ENCODE results near the gene SHQ1.

Gene SHQ1

DNA sequence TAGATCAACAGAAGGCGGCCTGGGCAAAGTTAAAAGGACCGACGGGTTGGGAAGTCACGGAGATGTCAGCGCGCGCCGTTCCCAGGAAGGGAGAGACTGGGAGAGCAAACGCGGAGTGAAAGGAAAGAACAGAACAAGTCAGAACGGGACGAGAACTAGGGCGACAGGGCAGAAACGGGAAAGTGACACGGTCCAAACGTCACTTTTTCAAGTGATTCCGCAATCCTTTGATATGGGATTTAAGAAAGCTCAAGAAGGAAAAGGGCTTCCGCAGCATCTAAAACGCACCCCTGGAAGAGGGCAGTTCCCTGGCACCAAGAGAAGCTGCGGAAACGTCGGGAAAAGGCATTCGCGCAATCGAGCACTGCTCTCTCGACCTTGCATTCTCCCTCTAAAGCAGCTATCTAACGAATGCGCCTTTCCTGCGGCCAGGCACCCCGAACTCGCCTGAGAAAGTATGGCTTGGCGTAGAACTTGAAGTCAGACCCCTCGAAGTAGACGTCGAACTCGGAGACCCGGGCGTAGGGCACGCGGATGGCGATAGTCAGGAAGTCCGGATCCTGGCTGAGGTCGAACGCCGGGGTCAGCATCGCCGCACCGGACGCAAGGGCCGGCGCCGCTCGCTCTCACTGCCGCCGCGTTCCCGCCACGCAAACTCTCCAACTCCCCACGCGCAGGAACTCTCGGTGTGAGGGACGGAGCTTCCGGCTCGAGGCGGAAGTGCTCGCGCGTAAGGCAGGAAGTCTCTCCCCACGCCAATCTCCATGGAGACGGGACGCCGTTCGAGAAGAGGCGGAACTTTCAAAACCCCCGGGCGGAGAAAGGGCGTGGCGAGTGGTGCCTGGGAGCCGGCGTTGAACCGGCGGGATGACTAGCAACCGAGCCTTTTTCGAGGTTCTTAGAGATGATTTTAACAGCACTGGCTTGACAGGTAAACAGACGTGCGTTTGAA, at the start of gene SHQ1:
Gene SHQ1, minus strand, starts transcription at position 695 of the 952 bp plus-strand sequence. Its CDS starts 105 bp downstream, at position 590.
- ChIA-PET POLR2A (no interaction called here), CTCF (interaction anchor here (0.7 to 0.9 kb wide), 3 partner anchors 237 to 893 kb away, joined by 3 to 9 read pairs (median 3); no protein-coding TSS in a partner anchor)
- Histone ChIP-seq H3K9me3 (ENCODE audit: control insufficient read depth, insufficient read depth, low read depth, low read length) (no peaks in the 10 kb centered on the region), H3K36me3 (ENCODE audit: control insufficient read depth in 2 of 2, insufficient read depth in 1 of 2, low read length in 2 of 2) (no peaks in the 10 kb centered on the region), H3K27ac (ENCODE audit: extremely low read depth, low read depth, low read length) (no peak within 1 kb of the TSS; the same call in 1 of the 2 replicates), H3K4me3 (ENCODE audit: low read depth, low read length) (peak within 1 kb of the TSS; percentile 95), H3K4me1 (ENCODE audit: control insufficient read depth, insufficient read depth, low read length) (no peaks in the 10 kb centered on the region)
- TF ChIP-seq ZNF624 (tag by site-specific recombination; IDR thresholded peaks at IDR 0.05) (no peak), ZSCAN30 (tag by site-specific recombination; IDR thresholded peaks at IDR 0.05) (no peak), ZFP3 (tag by site-specific recombination; IDR thresholded peaks at IDR 0.05; ENCODE audit: low read depth) (no peak), ZFP37 (tag by site-specific recombination; IDR thresholded peaks at IDR 0.05) (no peak), ZNF830 (tag by site-specific recombination; IDR thresholded peaks at IDR 0.05; ENCODE audit: low read depth) (no peak), ZNF660 (tag by site-specific recombination; IDR thresholded peaks at IDR 0.05) (no peak), ZSCAN16 (tag by site-specific recombination; IDR thresholded peaks at IDR 0.05) (no peak), ZNF121 (tag by site-specific recombination; IDR thresholded peaks at IDR 0.05) (no peak), ZNF473 (tag by site-specific recombination; IDR thresholded peaks at IDR 0.05) (no peak), ZNF677 (tag by site-specific recombination; IDR thresholded peaks at IDR 0.05) (no peak), ZBTB48 (tag by site-specific recombination; IDR thresholded peaks at IDR 0.05) (0 out of 2 replicates have a peak, but pooled peaks have one; percentile 43), ZNF629 (tag by site-specific recombination; IDR thresholded peaks at IDR 0.05) (peak; percentile 41; the same call in 1 of the 2 replicates), ZNF548 (tag by site-specific recombination; IDR thresholded peaks at IDR 0.05) (no peak), ZNF777 (tag by site-specific recombination; IDR thresholded peaks at IDR 0.05; ENCODE audit: borderline replicate concordance) (0 out of 2 replicates have a peak, but pooled peaks have one; percentile 64), OVOL3 (tag by site-specific recombination; IDR thresholded peaks at IDR 0.05) (no peak), PRDM1 (tag by site-specific recombination; IDR thresholded peaks at IDR 0.05) (peak; percentile 78), ZFHX2 (tag by site-specific recombination; conservative IDR thresholded peaks at IDR 0.05) (peak; percentile 67), ZNF530 (tag by site-specific recombination; IDR thresholded peaks at IDR 0.05; ENCODE audit: low read depth) (no peak), GLIS1 (tag by site-specific recombination; IDR thresholded peaks at IDR 0.05) (peak; percentile 22; the same call in 1 of the 2 replicates), ZNF10 (tag by site-specific recombination; IDR thresholded peaks at IDR 0.05) (no peak), ZNF114 (tag by site-specific recombination; IDR thresholded peaks at IDR 0.05) (no peak), ZNF623 (tag by site-specific recombination; IDR thresholded peaks at IDR 0.05) (no peak), TRIM28 (IDR thresholded peaks at IDR 0.05; ENCODE audit: borderline replicate concordance, low read length) (no peak)
- TF ChIP-seq, protein P1, sequence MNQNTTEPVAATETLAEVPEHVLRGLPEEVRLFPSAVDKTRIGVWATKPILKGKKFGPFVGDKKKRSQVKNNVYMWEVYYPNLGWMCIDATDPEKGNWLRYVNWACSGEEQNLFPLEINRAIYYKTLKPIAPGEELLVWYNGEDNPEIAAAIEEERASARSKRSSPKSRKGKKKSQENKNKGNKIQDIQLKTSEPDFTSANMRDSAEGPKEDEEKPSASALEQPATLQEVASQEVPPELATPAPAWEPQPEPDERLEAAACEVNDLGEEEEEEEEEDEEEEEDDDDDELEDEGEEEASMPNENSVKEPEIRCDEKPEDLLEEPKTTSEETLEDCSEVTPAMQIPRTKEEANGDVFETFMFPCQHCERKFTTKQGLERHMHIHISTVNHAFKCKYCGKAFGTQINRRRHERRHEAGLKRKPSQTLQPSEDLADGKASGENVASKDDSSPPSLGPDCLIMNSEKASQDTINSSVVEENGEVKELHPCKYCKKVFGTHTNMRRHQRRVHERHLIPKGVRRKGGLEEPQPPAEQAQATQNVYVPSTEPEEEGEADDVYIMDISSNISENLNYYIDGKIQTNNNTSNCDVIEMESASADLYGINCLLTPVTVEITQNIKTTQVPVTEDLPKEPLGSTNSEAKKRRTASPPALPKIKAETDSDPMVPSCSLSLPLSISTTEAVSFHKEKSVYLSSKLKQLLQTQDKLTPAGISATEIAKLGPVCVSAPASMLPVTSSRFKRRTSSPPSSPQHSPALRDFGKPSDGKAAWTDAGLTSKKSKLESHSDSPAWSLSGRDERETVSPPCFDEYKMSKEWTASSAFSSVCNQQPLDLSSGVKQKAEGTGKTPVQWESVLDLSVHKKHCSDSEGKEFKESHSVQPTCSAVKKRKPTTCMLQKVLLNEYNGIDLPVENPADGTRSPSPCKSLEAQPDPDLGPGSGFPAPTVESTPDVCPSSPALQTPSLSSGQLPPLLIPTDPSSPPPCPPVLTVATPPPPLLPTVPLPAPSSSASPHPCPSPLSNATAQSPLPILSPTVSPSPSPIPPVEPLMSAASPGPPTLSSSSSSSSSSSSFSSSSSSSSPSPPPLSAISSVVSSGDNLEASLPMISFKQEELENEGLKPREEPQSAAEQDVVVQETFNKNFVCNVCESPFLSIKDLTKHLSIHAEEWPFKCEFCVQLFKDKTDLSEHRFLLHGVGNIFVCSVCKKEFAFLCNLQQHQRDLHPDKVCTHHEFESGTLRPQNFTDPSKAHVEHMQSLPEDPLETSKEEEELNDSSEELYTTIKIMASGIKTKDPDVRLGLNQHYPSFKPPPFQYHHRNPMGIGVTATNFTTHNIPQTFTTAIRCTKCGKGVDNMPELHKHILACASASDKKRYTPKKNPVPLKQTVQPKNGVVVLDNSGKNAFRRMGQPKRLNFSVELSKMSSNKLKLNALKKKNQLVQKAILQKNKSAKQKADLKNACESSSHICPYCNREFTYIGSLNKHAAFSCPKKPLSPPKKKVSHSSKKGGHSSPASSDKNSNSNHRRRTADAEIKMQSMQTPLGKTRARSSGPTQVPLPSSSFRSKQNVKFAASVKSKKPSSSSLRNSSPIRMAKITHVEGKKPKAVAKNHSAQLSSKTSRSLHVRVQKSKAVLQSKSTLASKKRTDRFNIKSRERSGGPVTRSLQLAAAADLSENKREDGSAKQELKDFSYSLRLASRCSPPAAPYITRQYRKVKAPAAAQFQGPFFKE (tag by site-specific recombination; IDR thresholded peaks at IDR 0.05; ENCODE audit: borderline replicate concordance), result no peak
- TF ChIP-seq, protein P2, sequence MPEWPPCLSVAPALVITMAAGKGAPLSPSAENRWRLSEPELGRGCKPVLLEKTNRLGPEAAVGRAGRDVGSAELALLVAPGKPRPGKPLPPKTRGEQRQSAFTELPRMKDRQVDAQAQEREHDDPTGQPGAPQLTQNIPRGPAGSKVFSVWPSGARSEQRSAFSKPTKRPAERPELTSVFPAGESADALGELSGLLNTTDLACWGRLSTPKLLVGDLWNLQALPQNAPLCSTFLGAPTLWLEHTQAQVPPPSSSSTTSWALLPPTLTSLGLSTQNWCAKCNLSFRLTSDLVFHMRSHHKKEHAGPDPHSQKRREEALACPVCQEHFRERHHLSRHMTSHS (tag by site-specific recombination; IDR thresholded peaks at IDR 0.05), result no peak
- TF ChIP-seq, protein P3, sequence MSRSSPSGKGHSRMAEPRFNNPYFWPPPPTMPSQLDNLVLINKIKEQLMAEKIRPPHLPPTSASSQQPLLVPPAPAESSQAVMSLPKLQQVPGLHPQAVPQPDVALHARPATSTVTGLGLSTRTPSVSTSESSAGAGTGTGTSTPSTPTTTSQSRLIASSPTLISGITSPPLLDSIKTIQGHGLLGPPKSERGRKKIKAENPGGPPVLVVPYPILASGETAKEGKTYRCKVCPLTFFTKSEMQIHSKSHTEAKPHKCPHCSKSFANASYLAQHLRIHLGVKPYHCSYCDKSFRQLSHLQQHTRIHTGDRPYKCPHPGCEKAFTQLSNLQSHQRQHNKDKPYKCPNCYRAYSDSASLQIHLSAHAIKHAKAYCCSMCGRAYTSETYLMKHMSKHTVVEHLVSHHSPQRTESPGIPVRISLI (tag by site-specific recombination; IDR thresholded peaks at IDR 0.05), result no peak
- TF ChIP-seq, protein P4, sequence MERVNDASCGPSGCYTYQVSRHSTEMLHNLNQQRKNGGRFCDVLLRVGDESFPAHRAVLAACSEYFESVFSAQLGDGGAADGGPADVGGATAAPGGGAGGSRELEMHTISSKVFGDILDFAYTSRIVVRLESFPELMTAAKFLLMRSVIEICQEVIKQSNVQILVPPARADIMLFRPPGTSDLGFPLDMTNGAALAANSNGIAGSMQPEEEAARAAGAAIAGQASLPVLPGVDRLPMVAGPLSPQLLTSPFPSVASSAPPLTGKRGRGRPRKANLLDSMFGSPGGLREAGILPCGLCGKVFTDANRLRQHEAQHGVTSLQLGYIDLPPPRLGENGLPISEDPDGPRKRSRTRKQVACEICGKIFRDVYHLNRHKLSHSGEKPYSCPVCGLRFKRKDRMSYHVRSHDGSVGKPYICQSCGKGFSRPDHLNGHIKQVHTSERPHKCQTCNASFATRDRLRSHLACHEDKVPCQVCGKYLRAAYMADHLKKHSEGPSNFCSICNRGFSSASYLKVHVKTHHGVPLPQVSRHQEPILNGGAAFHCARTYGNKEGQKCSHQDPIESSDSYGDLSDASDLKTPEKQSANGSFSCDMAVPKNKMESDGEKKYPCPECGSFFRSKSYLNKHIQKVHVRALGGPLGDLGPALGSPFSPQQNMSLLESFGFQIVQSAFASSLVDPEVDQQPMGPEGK (tag by site-specific recombination; IDR thresholded peaks at IDR 0.05), result no peak

Data from HEK293 (cell line).